Measurements from ENCODE around the gene HACE1. TPM values are rescaled to one million over a fixed set of nuclear protein-coding genes. Genes with fewer than 3 reads are reported as not detected.
"Not testable (repeated sequence)": the region's sequence is repeated elsewhere in the genome, so short reads cannot be mapped to it uniquely, and the experiment has no call there.

The HACE1 gene, protein sequence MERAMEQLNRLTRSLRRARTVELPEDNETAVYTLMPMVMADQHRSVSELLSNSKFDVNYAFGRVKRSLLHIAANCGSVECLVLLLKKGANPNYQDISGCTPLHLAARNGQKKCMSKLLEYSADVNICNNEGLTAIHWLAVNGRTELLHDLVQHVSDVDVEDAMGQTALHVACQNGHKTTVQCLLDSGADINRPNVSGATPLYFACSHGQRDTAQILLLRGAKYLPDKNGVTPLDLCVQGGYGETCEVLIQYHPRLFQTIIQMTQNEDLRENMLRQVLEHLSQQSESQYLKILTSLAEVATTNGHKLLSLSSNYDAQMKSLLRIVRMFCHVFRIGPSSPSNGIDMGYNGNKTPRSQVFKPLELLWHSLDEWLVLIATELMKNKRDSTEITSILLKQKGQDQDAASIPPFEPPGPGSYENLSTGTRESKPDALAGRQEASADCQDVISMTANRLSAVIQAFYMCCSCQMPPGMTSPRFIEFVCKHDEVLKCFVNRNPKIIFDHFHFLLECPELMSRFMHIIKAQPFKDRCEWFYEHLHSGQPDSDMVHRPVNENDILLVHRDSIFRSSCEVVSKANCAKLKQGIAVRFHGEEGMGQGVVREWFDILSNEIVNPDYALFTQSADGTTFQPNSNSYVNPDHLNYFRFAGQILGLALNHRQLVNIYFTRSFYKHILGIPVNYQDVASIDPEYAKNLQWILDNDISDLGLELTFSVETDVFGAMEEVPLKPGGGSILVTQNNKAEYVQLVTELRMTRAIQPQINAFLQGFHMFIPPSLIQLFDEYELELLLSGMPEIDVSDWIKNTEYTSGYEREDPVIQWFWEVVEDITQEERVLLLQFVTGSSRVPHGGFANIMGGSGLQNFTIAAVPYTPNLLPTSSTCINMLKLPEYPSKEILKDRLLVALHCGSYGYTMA
- 10 to 100 TPM; 19.4 to 44.2 TPM for total RNA-seq

DNA sequence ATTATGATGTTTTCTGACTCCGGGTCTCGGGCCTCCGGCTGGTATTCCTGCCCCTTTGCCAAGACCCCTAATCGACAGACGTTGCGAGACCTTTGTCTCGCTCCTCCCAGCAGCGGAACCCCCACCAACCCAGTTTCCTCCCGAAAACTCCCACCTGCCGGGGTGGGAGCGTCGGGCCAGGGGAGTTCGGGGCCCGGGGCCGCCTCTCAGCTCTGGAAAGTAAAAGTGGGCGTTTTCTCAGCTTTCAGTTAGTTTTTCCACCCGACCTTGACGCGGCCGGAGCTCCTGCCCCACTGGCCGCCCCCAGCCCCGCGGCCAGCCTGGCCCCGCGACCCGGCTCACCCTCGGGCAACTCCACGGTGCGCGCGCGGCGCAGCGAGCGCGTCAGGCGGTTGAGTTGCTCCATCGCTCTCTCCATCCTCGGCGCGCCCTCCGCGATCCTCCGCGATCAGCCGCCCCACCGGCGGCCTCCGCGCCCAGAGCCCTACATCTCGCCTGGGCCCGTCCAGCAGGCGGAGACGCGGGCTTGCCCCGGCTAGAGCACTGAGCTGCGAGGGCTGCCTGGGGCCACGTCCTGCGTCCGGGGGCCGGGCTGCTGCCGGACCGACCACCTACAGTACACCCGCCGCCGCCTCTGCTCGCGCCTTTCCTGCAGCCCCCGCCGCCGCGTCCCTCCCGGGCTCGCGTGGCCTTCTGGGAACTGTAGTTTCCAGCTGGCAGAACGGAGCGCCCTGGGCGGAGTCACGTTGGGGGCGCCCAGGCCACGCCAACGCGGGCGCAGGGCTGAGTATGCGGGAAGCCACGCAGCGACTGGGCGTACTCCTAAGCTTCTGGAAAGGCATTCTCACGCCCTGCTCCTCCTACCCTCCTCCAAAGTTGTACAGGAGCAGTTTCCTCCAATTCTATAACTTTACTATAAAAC, at the start of gene HACE1:
Gene HACE1 (minus strand): TSS at position 695 of the 922 bp plus-strand sequence. CDS start 277 bp downstream, at position 418.
- no peaks in the 10 kb centered on the region for H3K9me3 Mint-ChIP-seq

DNA sequence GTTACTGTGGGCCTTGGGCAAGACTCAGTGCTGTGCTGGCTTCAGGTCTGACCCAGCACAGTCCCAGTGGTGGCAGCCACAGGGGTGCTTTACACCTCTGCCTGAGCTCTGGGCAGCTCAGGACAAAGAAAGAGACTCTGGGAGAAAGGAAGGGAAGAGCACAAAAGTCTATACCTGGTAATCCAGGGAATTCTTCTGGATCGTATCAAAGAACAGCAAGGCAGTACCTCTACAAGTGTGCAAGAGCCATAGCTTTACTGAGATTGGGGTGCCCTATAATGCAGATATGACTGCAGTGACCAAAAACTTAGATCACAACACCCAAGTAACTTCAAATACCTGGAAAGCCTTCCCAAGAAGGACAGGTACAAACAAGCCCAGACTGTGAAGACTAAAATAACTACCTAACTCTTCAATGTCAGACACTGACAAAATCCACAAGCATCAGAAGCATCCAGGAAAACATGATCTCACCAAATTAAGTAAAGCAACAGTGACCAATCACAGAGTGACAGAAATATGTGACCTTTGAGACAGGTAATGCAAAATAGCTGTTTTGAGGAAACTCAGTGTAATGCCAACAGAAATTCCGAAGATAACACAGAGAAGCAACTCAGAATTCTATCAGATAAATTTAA, 49.3 kb upstream of the HACE1 start:
- Mint-ChIP-seq H3K27ac (no peak overlapping the region), H3K4me3 (no peak overlapping the region), H3K36me3 (ENCODE audit: low read depth) (no peaks in the 10 kb centered on the region), H3K27me3 (peaks cover 39% of the 10 kb centered on the region), H3K4me1 (no peaks in the 10 kb centered on the region), H3K9me3 (no peaks in the 10 kb centered on the region)
- ATAC-seq (replicated peaks) = no peak

More for the DNA sequence above, at the start of gene HACE1:
- Mint-ChIP-seq H3K27ac (peak within 1 kb of the TSS; percentile 79), H3K36me3 (ENCODE audit: low read depth) (peaks cover 12% of the 10 kb centered on the region), H3K4me1 (peaks cover 12% of the 10 kb centered on the region), H3K27me3 (peaks cover 8% of the 10 kb centered on the region), H3K4me3 (peak within 1 kb of the TSS; percentile 79)
- peak; percentile 99 for ATAC-seq (replicated peaks)

DNA sequence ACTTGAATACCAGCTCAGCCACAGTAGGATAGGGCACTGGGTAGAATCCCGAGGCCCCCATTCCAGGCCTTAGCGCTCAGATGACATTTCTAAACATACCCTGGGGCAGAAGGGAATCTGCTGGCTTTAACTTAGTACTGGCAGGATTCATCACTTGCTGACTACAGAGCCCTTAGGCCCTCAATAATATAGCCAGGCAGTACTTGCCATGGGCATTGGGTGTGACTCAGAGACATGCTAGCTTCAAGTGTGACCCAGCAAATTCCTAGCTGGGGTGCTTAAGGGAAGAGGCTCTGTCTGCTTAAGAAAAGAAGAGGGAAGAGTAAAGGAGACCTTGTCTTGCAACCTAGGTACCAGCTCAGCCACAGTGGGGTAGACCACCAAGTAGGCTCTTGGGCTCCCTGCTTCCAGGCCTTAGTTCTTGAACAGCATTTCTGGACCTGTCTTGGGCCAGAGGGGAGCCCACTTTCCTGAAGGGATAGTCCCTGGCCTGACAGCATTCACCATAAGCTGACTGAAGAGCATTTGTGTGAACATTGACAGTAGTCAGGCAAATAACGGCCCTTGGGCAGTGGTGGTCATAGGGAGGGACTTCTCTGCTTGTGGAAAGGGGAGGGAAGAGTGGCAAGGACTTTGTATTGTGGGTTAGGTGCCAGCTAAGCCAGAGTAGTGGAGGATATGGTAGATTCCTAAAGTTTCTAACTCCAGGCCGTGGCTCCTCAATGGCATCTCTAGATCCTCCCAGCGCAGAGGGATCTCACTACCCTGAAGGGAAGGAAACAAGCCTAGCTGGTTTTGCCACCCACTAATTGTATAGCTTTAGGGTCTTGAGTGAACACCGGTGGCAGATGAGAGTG, 48.5 kb upstream of the HACE1 start:
- H3K27ac Mint-ChIP-seq = no peak overlapping the region
- no peaks in the 10 kb centered on the region for H3K36me3 Mint-ChIP-seq (ENCODE audit: low read depth)
- no peaks in the 10 kb centered on the region for H3K4me1 Mint-ChIP-seq
- H3K27me3 Mint-ChIP-seq = peaks cover 39% of the 10 kb centered on the region
- no peaks in the 10 kb centered on the region for H3K9me3 Mint-ChIP-seq
- ATAC-seq (replicated peaks) = no peak
- no peak overlapping the region for H3K4me3 Mint-ChIP-seq

DNA sequence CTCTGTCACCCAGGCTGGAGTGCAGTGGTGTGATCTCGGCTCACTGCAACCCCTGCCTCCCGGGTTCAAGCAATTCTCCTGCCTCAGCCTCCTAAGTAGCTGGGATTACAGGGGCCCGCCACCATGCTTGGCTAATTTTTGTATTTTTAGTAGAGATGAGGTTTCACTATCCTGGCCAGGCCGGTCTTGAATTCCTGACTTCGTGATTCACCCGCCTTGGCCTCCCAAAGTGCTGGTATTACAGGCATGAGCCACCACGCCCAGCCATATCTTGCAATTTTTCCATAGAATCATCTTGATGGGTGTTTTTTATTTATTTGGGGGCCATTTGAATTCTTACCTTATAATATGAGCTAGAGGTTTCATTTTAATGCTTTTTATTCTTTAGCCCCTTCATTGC, 39.2 kb upstream of the HACE1 start:
- H3K4me3 Mint-ChIP-seq; ATAC-seq (replicated peaks); H3K27ac Mint-ChIP-seq; H3K36me3 Mint-ChIP-seq (ENCODE audit: low read depth); H3K4me1 Mint-ChIP-seq; H3K9me3 Mint-ChIP-seq: not testable (repeated sequence)
- H3K27me3 Mint-ChIP-seq = peaks cover 10% of the 10 kb centered on the region

DNA sequence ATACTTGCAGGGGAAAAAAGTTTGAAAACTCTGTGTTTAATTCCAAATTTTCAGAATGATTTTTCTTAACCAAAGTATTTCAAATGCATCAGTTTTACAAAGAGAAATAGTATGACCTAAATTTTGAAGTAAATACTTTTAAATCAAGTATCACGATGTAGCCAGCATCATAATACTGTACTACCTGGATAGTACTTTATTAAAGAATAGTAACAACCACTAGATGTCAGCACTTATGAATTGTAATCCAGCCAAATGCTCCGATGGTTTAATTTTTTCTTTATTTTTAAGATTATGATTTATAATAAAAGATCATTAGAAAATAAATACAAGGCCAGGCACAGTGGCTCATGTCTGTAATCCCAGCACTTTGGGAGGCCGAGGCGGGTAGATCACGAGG, 37.2 kb upstream of the HACE1 start:
- H3K9me3 Mint-ChIP-seq = no peaks in the 10 kb centered on the region
- no peak overlapping the region for H3K4me3 Mint-ChIP-seq
- no peaks in the 10 kb centered on the region for H3K4me1 Mint-ChIP-seq
- no peak for ATAC-seq (replicated peaks)
- H3K27me3 Mint-ChIP-seq = peaks cover 16% of the 10 kb centered on the region
- no peaks in the 10 kb centered on the region for H3K36me3 Mint-ChIP-seq (ENCODE audit: low read depth)
- H3K27ac Mint-ChIP-seq = no peak overlapping the region

DNA sequence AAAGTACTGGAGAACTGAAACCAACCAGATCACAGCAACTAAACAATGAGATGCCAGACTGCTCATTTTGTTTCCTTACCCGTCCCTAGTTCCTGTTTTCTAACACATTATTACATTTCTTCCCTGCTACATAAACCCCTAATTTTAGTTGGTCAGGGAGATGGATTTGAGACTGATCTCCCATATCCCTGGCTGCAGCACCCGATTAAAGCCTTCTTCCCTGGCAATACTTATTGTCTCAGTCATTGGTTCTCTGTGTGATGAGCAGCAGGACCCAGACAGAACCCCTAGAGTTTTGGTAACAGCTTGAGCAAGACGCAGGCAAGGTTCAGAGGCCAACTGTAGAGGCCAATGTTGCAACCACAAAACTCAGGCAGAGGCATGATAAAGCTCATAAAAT, 28.3 kb upstream of the HACE1 start:
- no peak for ATAC-seq (replicated peaks)
- Mint-ChIP-seq H3K4me1 (no peaks in the 10 kb centered on the region), H3K27me3 (peaks cover 24% of the 10 kb centered on the region), H3K36me3 (ENCODE audit: low read depth) (no peaks in the 10 kb centered on the region), H3K9me3 (peaks cover 8% of the 10 kb centered on the region), H3K27ac (no peak overlapping the region), H3K4me3 (no peak overlapping the region)

DNA sequence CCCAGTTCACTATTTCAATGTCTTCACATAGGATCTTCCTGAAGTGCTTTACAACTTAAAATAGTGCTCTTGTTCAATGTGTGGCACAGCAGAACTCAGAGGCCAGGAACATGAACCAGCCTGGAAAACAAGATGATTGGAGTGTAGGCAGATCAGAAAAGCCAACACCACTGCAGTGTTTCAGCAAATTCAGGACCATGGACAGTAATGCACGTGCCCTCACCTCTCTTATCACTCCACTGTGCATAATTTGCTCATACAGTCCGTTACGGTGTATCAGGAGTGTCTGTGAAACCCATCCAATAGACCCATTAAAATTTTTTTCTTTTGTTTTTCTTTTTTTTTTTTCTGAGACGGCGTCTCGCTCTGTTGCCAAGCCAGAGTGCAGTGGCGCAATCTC, 27.6 kb upstream of the HACE1 start:
- H3K27me3 Mint-ChIP-seq = peaks cover 20% of the 10 kb centered on the region
- ATAC-seq (replicated peaks) = no peak
- no peak overlapping the region for H3K4me3 Mint-ChIP-seq
- no peaks in the 10 kb centered on the region for H3K4me1 Mint-ChIP-seq
- no peak overlapping the region for H3K27ac Mint-ChIP-seq
- peaks cover 8% of the 10 kb centered on the region for H3K9me3 Mint-ChIP-seq
- H3K36me3 Mint-ChIP-seq (ENCODE audit: low read depth) = no peaks in the 10 kb centered on the region

DNA sequence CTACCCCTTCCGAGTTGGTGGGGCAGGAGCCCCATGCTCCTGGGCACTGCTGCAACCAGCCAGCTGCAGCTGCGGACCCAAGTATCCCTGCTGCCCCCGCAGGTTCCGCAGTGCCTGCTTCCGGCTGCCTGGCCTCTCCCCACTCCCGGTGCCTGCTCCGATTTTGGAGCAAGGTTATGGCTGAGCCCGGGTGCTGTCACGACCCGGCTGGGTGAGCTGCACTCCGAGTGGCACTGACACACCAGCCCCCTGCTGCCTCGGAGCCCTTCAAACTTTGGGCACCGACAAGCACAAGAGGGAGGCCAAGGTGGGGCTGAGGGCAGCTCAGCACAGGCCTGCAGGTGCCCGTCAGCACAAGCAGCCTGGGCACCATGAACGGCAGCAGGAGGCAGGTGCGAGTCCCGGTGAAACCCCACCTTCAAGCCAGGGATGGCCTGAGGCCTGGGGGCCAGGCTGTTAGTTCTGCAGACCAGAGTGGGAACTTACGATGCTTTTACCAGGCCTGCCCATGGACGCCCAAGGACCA, 25.9 kb upstream of the HACE1 start:
- H3K4me3 Mint-ChIP-seq = no peak overlapping the region
- H3K36me3 Mint-ChIP-seq (ENCODE audit: low read depth) = no peaks in the 10 kb centered on the region
- ATAC-seq (replicated peaks) = no peak
- no peaks in the 10 kb centered on the region for H3K4me1 Mint-ChIP-seq
- H3K27ac Mint-ChIP-seq = no peak overlapping the region
- peaks cover 16% of the 10 kb centered on the region for H3K27me3 Mint-ChIP-seq
- peaks cover 8% of the 10 kb centered on the region for H3K9me3 Mint-ChIP-seq

DNA sequence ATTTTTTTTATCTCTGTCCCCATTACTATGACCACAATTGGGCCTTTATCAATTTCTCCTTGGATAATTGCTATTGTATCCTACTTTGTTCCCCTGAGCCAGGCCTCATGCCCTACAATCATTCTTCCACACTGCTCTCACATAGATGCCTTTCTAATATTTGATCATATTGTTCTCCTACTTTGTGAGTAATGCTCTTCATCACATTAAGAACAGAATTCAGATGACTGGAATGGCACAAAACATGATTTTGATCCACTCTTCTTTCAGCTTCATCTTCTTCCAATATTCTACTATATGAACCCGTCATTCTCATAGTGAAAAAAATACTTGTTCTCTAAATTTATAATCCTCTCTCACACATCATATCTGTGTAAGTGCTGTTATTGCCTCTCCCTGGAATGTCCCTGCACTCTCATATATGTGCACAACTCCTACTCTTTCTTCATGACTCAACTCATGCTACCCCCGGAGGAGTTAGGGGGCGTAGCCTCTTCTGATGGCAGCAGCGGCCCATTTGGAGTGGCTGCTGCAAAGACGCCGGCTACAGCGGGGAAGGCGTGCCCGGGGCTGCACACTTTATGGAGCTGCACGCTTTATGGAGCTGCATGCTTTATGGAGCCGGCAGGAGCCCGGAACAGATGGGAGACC, 25.3 kb upstream of the HACE1 start:
- Mint-ChIP-seq H3K36me3 (ENCODE audit: low read depth) (no peaks in the 10 kb centered on the region), H3K9me3 (peaks cover 8% of the 10 kb centered on the region), H3K27me3 (peaks cover 16% of the 10 kb centered on the region), H3K27ac (no peak overlapping the region), H3K4me1 (no peaks in the 10 kb centered on the region), H3K4me3 (no peak overlapping the region)
- peak; percentile 77 for ATAC-seq (replicated peaks)

DNA sequence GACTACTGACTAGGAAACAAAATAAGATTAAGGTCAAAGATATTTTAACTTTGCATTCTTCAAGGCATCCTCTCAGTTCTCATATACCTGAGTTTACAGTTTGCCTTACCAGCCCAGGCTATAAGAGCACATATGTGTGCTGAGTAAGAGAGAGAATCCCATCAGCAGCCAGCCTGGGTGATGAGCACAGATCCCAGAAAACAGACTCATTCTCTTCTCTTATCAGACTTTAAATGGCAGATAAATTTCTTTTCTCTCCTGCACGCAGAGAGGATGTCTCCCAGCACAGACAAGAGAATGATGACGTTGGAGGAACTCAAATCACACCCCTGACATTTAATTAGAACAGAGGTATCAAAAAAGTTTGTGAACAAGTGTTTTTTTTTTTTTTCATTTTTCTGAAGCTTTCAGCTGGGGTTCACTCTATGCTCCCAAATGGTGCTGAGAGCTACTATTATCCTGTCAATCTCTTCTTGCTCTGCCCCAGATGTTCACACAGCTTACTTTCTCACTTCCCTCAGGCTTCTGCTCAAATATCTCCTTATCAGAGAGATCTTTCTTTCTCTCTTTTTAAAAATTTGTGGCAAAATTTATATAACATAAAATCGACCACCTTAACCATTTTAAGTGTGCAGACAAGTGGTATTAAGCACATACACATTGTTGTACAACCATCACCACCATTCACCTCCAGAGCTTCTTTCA, 22.4 kb upstream of the HACE1 start:
- Mint-ChIP-seq H3K9me3 (no peaks in the 10 kb centered on the region), H3K4me1 (no peaks in the 10 kb centered on the region), H3K36me3 (ENCODE audit: low read depth) (no peaks in the 10 kb centered on the region), H3K27ac (no peak overlapping the region), H3K27me3 (peaks cover 14% of the 10 kb centered on the region), H3K4me3 (no peak overlapping the region)
- ATAC-seq (replicated peaks) = no peak

DNA sequence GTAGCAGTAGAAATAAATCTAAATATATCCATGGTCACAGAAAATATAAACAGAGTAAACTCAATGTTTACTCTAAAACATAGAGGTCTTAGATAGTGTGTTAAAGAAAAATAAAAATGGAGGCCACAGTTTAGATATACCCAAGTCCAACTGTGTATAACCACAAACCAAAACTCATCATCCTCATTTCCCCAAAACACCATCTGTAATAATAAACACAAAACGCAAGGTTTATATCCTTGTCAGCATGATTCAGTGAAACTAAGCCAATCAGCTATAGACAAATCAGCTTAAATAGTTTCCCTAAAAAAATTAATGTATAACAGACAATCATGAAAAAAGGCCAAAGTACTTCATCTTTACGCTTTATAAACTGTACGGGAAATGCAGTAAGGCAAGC, 2.7 kb upstream of the HACE1 start:
- peaks cover 9% of the 10 kb centered on the region for H3K36me3 Mint-ChIP-seq (ENCODE audit: low read depth)
- H3K27ac Mint-ChIP-seq = no peak overlapping the region
- no peak for ATAC-seq (replicated peaks)
- H3K9me3 Mint-ChIP-seq = no peaks in the 10 kb centered on the region
- peaks cover 12% of the 10 kb centered on the region for H3K4me1 Mint-ChIP-seq
- H3K4me3 Mint-ChIP-seq = no peak overlapping the region
- peaks cover 16% of the 10 kb centered on the region for H3K27me3 Mint-ChIP-seq

DNA sequence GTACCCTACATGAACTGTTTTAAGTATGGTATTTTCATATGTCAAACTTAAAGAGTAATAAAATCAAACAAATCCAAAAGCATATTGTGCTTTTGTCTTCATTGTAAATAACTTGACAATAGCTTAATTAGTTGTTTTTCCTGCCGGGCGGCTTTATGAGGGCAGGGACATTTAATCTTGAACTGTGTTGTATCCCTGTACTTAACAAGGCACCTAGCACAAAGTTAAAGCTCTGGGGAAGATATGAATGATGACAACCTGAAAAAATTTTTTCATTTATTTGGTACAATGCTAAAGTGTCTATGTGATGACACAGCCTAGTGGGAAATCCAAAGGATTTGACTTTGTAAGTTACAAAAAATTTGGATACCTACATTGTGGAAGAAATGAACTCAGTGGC, 502 bp upstream of the HACE1 start:
- no peak for ATAC-seq (replicated peaks)
- Mint-ChIP-seq H3K9me3 (no peaks in the 10 kb centered on the region), H3K4me3 (peak overlapping the region; percentile 79), H3K27ac (peak overlapping the region; percentile 61), H3K4me1 (peaks cover 12% of the 10 kb centered on the region), H3K27me3 (peaks cover 10% of the 10 kb centered on the region), H3K36me3 (ENCODE audit: low read depth) (peaks cover 12% of the 10 kb centered on the region)
